Naive thymus-derived CD8-positive, alpha-beta T cell (primary cell): ENCODE measurements around the gene TNS1. TPM values are rescaled to one million over a fixed set of nuclear protein-coding genes. Genes with fewer than 3 reads are reported as not detected.

Experiments
- ATAC-seq, 2 donors: fragments of 150-1000 bp; cut with Tn5 transposase in 1 of 2; sonication (Bioruptor Pico), chemical (Tn5 transposase) in 1 of 2; 1 replicate in 1 of 2; 2 replicates in 1 of 2; pipeline ENCODE4 v1.10.0; 2021; ENCODE audit warnings: mild to moderate bottlenecking in 2 of 2, moderate library complexity in 2 of 2
- POLR2A ChIA-PET: fragments of 350-600 bp; sonication (Branson Sonifier 250); formaldehyde crosslinking; loops from one replicate; lab custom pipeline; 2021; ENCODE audit warnings: antibody characterized with exemption; lab: Charles Lee
- DNase-seq, 10 donors: peaks; one replicate each; pipeline versions ENCODE4 v3.0.0 to v3.0.0-alpha.2; 2020 to 2022
- H3K27ac Mint-ChIP-seq, 10 donors: one replicate each; pipeline ENCODE4 v1.8.0; 2020 to 2022; ENCODE audit warnings: mild to moderate bottlenecking in 10 of 10, mixed read lengths in 10 of 10, moderate library complexity in 4 of 10, inconsistent platforms in 1 of 10
- H3K27me3 Mint-ChIP-seq, 5 donors: one replicate each; pipeline ENCODE4 v1.8.0; 2021 to 2022; ENCODE audit warnings: mixed read lengths in 5 of 5
- H3K36me3 Mint-ChIP-seq, 3 donors: one replicate each; pipeline ENCODE4 v1.8.0; 2020 to 2022; ENCODE audit warnings: mixed read lengths in 3 of 3, mild to moderate bottlenecking in 2 of 3, inconsistent platforms in 1 of 3
- H3K4me1 Mint-ChIP-seq, 4 donors: one replicate each; pipeline ENCODE4 v1.8.0; 2021 to 2022; ENCODE audit warnings: mixed read lengths in 4 of 4
- H3K4me3 Mint-ChIP-seq, 10 donors: one replicate each; pipeline ENCODE4 v1.8.0; 2020 to 2022; ENCODE audit warnings: mild to moderate bottlenecking in 10 of 10, mixed read lengths in 10 of 10, moderate library complexity in 6 of 10, inconsistent platforms in 1 of 10
- H3K9me3 Mint-ChIP-seq, 9 donors: one replicate each; pipeline ENCODE4 v1.8.0; 2020 to 2022; ENCODE audit warnings: mixed read lengths in 9 of 9, mild to moderate bottlenecking in 3 of 9, inconsistent platforms in 1 of 9, moderate library complexity in 1 of 9
- polyA plus RNA-seq, 3 donors: library from polyadenylated mRNA; unstranded; fragments of 300-500 nt; fragmentation: Illumina TruSeq; gene quantifications; one replicate each; pipeline ENCODE4 v1.2.3, GENCODE V29; 2021
- total RNA-seq, 8 experiments: library from RNA in 2 of 8; stranded (reverse) in 2 of 8; gene quantifications; one replicate each; pipeline ENCODE4 v1.2.3 and lab custom pipeline; 2021 to 2026

The TNS1 gene
- total and polyA plus RNA-seq, 5 experiments from 2014 or later: 0.21 to 0.47 TPM; not detected in 3

GRCh38 chr2:217775920-217776503 lies 226.8 kb downstream of the TNS1 start:
- peaks cover 0 to 5% (median 2%) of the 10 kb centered on the region in 4 donors for H3K4me1 Mint-ChIP-seq
- H3K9me3 Mint-ChIP-seq: peaks cover 0 to 3% (median 0%) of the 10 kb centered on the region in 9 donors
- no peak for DNase-seq
- no peak for ATAC-seq
- no peak overlapping the region for H3K4me3 Mint-ChIP-seq
- peaks cover 0 to 2% (median 0%) of the 10 kb centered on the region in 5 donors for H3K27me3 Mint-ChIP-seq
- peaks cover 6 to 16% (median 7%) of the 10 kb centered on the region in 3 donors for H3K36me3 Mint-ChIP-seq
- POLR2A ChIA-PET: no interaction called here
- no peak overlapping the region for H3K27ac Mint-ChIP-seq

DNA sequence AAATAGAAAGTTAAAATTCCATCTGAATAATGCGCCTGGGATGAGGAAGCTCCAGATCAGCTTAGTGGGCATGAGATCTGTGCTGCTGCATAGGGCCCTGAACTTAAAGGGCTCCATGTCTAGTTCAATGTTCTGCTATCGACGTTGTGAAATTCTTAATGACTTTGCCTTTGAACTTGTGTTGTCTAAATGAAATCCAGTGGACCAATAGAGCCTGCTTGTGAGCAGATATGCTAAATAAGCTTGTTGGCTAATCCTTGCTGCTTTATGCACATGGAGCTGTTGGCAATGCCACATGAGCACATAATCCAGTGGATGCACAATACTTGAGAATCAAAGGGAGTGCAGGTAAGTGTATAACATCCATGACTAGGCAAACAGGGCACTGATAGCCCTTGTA lies 228.6 kb downstream of the TNS1 start:
- Mint-ChIP-seq H3K27me3 (peaks cover 0 to 5% (median 0%) of the 10 kb centered on the region in 5 donors), H3K9me3 (peaks cover 0 to 3% (median 0%) of the 10 kb centered on the region in 9 donors), H3K4me1 (peaks cover 0 to 2% (median 1%) of the 10 kb centered on the region in 4 donors), H3K4me3 (no peak overlapping the region), H3K27ac (no peak overlapping the region), H3K36me3 (peaks cover 2 to 16% (median 6%) of the 10 kb centered on the region in 3 donors)
- POLR2A ChIA-PET: no interaction called here
- no peak for ATAC-seq
- DNase-seq: no peak

GRCh38 chr2:217773539-217773938 lies 229.3 kb downstream of the TNS1 start:
- Mint-ChIP-seq H3K27ac (no peak overlapping the region), H3K9me3 (peaks cover 0 to 4% (median 0%) of the 10 kb centered on the region in 9 donors), H3K4me3 (no peak overlapping the region), H3K4me1 (peaks cover 0 to 2% (median 0%) of the 10 kb centered on the region in 4 donors), H3K36me3 (peaks cover 2 to 16% (median 6%) of the 10 kb centered on the region in 3 donors), H3K27me3 (peaks cover 0 to 5% (median 0%) of the 10 kb centered on the region in 5 donors)
- no peak for ATAC-seq
- no peak for DNase-seq
- POLR2A ChIA-PET: no interaction called here

GRCh38 chr2:217766356-217766755 lies 236.4 kb downstream of the TNS1 start:
- H3K9me3 Mint-ChIP-seq: peaks cover 0 to 27% (median 17%) of the 10 kb centered on the region in 9 donors
- no peak overlapping the region for H3K4me3 Mint-ChIP-seq
- POLR2A ChIA-PET: no interaction called here
- no peak for DNase-seq
- H3K36me3 Mint-ChIP-seq: peaks cover 4 to 30% (median 11%) of the 10 kb centered on the region in 3 donors
- peaks cover 0 to 20% (median 0%) of the 10 kb centered on the region in 5 donors for H3K27me3 Mint-ChIP-seq
- ATAC-seq: no peak
- no peaks in the 10 kb centered on the region for H3K4me1 Mint-ChIP-seq
- no peak overlapping the region for H3K27ac Mint-ChIP-seq

DNA sequence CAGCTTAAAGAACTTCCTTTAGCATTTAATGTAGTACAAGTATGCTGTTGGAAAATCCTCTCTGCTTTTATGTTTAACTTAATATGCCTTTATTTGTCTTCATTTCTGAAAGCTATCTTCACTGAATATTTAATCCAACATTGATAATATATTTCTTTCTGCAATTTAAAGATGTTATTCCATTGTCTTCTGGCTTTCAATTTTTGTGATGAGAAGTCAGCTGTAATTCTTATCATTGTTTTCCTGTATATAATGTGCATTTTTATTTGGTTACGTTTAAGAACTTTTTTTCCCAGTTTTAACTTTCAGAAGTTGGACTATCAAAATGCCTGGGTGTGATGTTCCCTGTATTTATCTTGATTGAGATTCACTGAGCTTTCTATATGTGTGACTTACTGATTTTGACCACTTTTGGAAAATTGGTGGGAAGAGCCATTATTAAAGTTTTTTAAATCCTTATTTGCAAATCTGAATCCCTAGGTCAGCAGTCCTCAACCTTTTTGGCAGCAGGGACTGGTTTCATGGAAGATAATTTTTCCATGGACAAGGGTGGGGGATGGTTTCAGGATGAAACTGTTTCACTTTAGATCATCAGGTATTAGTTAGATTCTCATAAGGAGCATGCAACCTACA lies 241.0 kb downstream of the TNS1 start:
- Mint-ChIP-seq H3K36me3 (peaks cover 4 to 32% (median 16%) of the 10 kb centered on the region in 3 donors), H3K27ac (no peak overlapping the region), H3K4me1 (peaks cover 3 to 7% (median 5%) of the 10 kb centered on the region in 4 donors), H3K9me3 (peaks cover 0 to 31% (median 18%) of the 10 kb centered on the region in 9 donors), H3K4me3 (no peak overlapping the region), H3K27me3 (peaks cover 0 to 17% (median 0%) of the 10 kb centered on the region in 5 donors)
- DNase-seq (no peak), ATAC-seq (no peak)
- POLR2A ChIA-PET: no interaction called here

DNA sequence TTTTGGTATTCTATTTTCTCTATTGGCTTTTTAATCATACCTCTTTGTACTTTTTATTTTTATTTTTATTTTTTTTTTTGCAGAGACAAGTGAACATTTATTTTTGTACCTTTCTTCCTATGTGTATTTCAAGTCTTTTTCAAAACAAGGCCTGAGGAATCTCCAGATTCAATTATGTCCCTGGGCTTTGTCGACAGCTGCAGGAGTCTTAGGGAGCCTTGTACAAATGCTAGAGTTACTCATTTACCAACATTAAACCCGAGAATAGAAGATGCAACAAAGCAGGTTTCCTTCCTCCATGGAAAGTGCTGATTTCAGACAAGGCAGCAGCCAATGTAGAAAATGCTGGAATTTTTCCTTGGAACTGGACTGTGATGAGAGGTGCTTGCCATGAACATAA lies 242.8 kb downstream of the TNS1 start:
- Mint-ChIP-seq H3K36me3 (peaks cover 1 to 24% (median 16%) of the 10 kb centered on the region in 3 donors), H3K9me3 (peaks cover 0 to 31% (median 18%) of the 10 kb centered on the region in 9 donors), H3K27ac (no peak overlapping the region), H3K27me3 (peaks cover 0 to 15% (median 0%) of the 10 kb centered on the region in 5 donors), H3K4me1 (peaks cover 11 to 23% (median 21%) of the 10 kb centered on the region in 4 donors), H3K4me3 (no peak overlapping the region)
- POLR2A ChIA-PET: interaction anchor here (0.6 kb wide), 1 partner anchor 174 kb away, joined by 3 read pairs; no protein-coding TSS in a partner anchor
- no peak for ATAC-seq
- no peak for DNase-seq

DNA sequence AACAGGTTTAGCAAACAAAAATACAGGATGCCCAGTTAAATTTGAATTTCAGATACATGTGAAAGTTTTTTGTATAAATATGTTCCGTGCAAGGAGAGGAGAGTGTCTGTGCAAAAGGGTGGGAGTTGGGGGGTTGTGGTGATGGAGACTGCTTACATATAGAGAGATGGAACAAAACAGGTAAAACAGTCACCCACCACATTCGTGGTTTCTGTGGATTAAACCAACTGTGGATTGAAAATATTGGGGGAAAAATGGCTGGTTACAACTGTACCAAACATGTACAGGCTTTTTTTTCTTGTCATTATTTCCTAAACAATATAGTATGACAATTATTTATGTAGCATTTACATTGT lies 245.7 kb downstream of the TNS1 start:
- DNase-seq (no peak), ATAC-seq (no peak)
- Mint-ChIP-seq H3K9me3 (peaks cover 0 to 11% (median 7%) of the 10 kb centered on the region in 9 donors), H3K4me1 (peaks cover 18 to 36% (median 28%) of the 10 kb centered on the region in 4 donors), H3K36me3 (peaks cover 0 to 11% (median 9%) of the 10 kb centered on the region in 3 donors), H3K27me3 (peaks cover 0 to 7% (median 0%) of the 10 kb centered on the region in 5 donors), H3K27ac (peak overlapping the region in 1 of 10 donors; percentile 81), H3K4me3 (peak overlapping the region in 6 of 10 donors; percentile 41 to 86 (median 70))
- POLR2A ChIA-PET: no interaction called here

DNA sequence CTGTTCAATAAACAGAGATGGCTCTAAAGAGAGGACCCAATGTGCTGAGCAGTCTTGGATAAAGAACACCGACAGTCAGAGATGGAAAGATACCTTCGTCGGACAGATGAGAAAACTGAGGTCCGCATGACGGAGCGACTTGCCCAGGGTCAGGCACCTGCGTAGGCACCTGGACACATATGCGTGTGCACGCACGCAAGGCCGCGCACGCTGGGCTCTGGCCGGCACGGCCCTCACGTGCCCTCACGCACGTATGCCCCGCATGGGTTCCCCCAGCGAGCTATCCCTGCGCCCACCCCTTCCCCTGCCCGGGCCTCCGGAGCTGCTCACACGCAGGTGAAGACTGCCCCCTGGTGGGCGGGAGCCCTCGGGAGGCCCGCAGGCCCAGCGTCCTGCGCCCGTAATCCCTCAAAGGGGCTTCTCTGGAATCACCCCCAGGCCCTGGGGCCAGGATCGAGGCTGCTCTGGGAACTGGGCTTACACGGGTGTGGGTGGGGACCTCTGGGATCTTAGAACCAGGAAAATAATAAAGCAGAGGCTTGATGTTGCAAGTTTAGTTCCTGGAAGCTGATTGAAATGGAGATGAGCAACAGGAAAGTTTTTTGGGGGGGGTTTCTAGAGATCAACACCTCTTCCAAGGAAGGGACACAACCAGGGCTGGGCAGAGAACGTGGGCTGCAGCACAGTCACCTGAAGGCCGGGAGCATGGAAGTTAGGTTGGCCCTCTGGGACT lies 246.3 kb downstream of the TNS1 start:
- peak; percentile 93 to 98 for ATAC-seq
- Mint-ChIP-seq H3K4me1 (peaks cover 21 to 40% (median 31%) of the 10 kb centered on the region in 4 donors), H3K36me3 (peaks cover 0 to 6% (median 4%) of the 10 kb centered on the region in 3 donors), H3K4me3 (peak overlapping the region; percentile 26 to 86 (median 70)), H3K9me3 (peaks cover 0 to 6% (median 2%) of the 10 kb centered on the region in 9 donors), H3K27me3 (peaks cover 0 to 11% (median 0%) of the 10 kb centered on the region in 5 donors), H3K27ac (peak overlapping the region in 5 of 10 donors; percentile 2 to 81 (median 62))
- POLR2A ChIA-PET: no interaction called here
- DNase-seq: peak; percentile 51 to 87 (median 73)

- Mint-ChIP-seq H3K4me3 (peak overlapping the region; percentile 20 to 85 (median 64)), H3K27ac (peak overlapping the region in 5 of 10 donors; percentile 34 to 86 (median 63)), H3K27me3 (peaks cover 0 to 11% (median 0%) of the 10 kb centered on the region in 5 donors), H3K4me1 (peaks cover 21 to 40% (median 31%) of the 10 kb centered on the region in 4 donors), H3K9me3 (no peaks in the 10 kb centered on the region), H3K36me3 (no peaks in the 10 kb centered on the region)
- peak in 2 of 10 donors; percentile 15 to 16 for DNase-seq
- peak; percentile 24 for ATAC-seq
- POLR2A ChIA-PET: no interaction called here
Measured at GRCh38 chr2:217755027-217755745, 247.6 kb downstream of the TNS1 start.

- H3K4me3 Mint-ChIP-seq: no peak overlapping the region
- peaks cover 0 to 11% (median 0%) of the 10 kb centered on the region in 5 donors for H3K27me3 Mint-ChIP-seq
- peaks cover 21 to 40% (median 31%) of the 10 kb centered on the region in 4 donors for H3K4me1 Mint-ChIP-seq
- no peaks in the 10 kb centered on the region for H3K9me3 Mint-ChIP-seq
- no peak for DNase-seq
- no peak for ATAC-seq
- H3K36me3 Mint-ChIP-seq: no peaks in the 10 kb centered on the region
- POLR2A ChIA-PET: no interaction called here
- H3K27ac Mint-ChIP-seq: no peak overlapping the region
Measured at GRCh38 chr2:217753460-217754200, 249.2 kb downstream of the TNS1 start.

- no peak for DNase-seq
- ATAC-seq: no peak
- H3K4me1 Mint-ChIP-seq: peaks cover 23 to 40% (median 31%) of the 10 kb centered on the region in 4 donors
- peaks cover 0 to 11% (median 0%) of the 10 kb centered on the region in 5 donors for H3K27me3 Mint-ChIP-seq
- H3K9me3 Mint-ChIP-seq: no peaks in the 10 kb centered on the region
- H3K27ac Mint-ChIP-seq: no peak overlapping the region
- H3K4me3 Mint-ChIP-seq: no peak overlapping the region
- POLR2A ChIA-PET: no interaction called here
- H3K36me3 Mint-ChIP-seq: no peaks in the 10 kb centered on the region
Measured at GRCh38 chr2:217752714-217753459, 249.9 kb downstream of the TNS1 start.
